Activated CD8-positive, alpha-beta T cell treated with anti-CD3 and anti-CD28 coated beads for 36 hours (primary cell): ENCODE measurements around the gene STT3B. TPM values are rescaled to one million over a fixed set of nuclear protein-coding genes. Genes with fewer than 3 reads are reported as not detected.
A peak's percentile ranks its signal among the peaks of the same experiment; 100 is the strongest.
"Not testable (repeated sequence)": the region's sequence is repeated elsewhere in the genome, so short reads cannot be mapped to it uniquely, and the experiment has no call there.

Source experiments
- ATAC-seq: fragments of 200-7000 bp; cut with Tn5 transposase; one replicate; pipeline ENCODE4 v1.10.0; 2021; ENCODE audit warnings: mild to moderate bottlenecking, moderate library complexity
- CTCF ChIA-PET: fragments of 350-600 bp; sonication (Branson Sonifier 250); formaldehyde crosslinking; loops from one replicate; lab custom pipeline; 2021; ENCODE audit warnings: antibody characterized with exemption; lab: Charles Lee
- POLR2A ChIA-PET: fragments of 350-600 bp; sonication (Branson Sonifier 250); formaldehyde crosslinking; loops from one replicate; lab custom pipeline; 2021; ENCODE audit warnings: antibody characterized with exemption; lab: Charles Lee
- DNase-seq: peaks from one replicate; pipeline ENCODE4 v3.0.0-alpha.2; 2020
- H3K27ac Mint-ChIP-seq: one replicate; pipeline ENCODE4 v1.8.0; 2021; ENCODE audit warnings: mild to moderate bottlenecking, mixed read lengths
- H3K27me3 Mint-ChIP-seq: one replicate; pipeline ENCODE4 v1.8.0; 2021; ENCODE audit warnings: mixed read lengths
- H3K36me3 Mint-ChIP-seq: one replicate; pipeline ENCODE4 v1.8.0; 2021; ENCODE audit warnings: low read depth, mixed read lengths
- H3K4me1 Mint-ChIP-seq: one replicate; pipeline ENCODE4 v1.8.0; 2021; ENCODE audit warnings: low read depth, mixed read lengths
- H3K4me3 Mint-ChIP-seq: one replicate; pipeline ENCODE4 v1.8.0; 2021; ENCODE audit warnings: mild to moderate bottlenecking, moderate library complexity, mixed read lengths
- H3K9me3 Mint-ChIP-seq: one replicate; pipeline ENCODE4 v1.8.0; 2021; ENCODE audit warnings: mixed read lengths
- CTCF ChIP-seq: fragments of 200-600 bp; IDR thresholded peaks from one replicate; pipeline ENCODE4 v1.8.0; 2022; ENCODE audit warnings: antibody characterized with exemption, mild to moderate bottlenecking
- intact Hi-C: fragments of 100-400 bp; cut with micrococcal nuclease; formaldehyde crosslinking; loops from one replicate; pipeline ENCODE4 v1.10.0; 2022
- total RNA-seq, 2 experiments: library from RNA; stranded (reverse); gene quantifications; one replicate each; pipeline ENCODE4 v1.2.3, GENCODE V29; 2021

STT3B gene
- total RNA-seq, 2 experiments from 2014 or later, result 92.8 to 103 TPM

- DNase-seq, result no peak
These were observed 56.5 kb downstream of the STT3B start for GRCh38 chr3:31589228-31589627.

GRCh38 chr3:31590650-31591049, 57.9 kb downstream of the STT3B start:
- ATAC-seq (no peak), DNase-seq (no peak)
- POLR2A ChIA-PET, result interaction anchor here (0.6 kb wide), 1 partner anchor 14 kb away, joined by 3 read pairs; no protein-coding TSS in a partner anchor
- intact Hi-C loops, result no loop called here
- H3K4me3 Mint-ChIP-seq, result no peak overlapping the region
- peaks cover 39% of the 10 kb centered on the region for H3K4me1 Mint-ChIP-seq
- CTCF ChIA-PET, result no interaction called here
- peaks cover 34% of the 10 kb centered on the region for H3K9me3 Mint-ChIP-seq
- no peak overlapping the region for H3K27ac Mint-ChIP-seq
- peaks cover 93% of the 10 kb centered on the region for H3K36me3 Mint-ChIP-seq
- TF ChIP-seq CTCF, result no peak
- H3K27me3 Mint-ChIP-seq, result no peaks in the 10 kb centered on the region

More at GRCh38 chr3:31589228-31589627, 56.5 kb downstream of the STT3B start:
- peaks cover 38% of the 10 kb centered on the region for H3K9me3 Mint-ChIP-seq
- no peak overlapping the region for H3K27ac Mint-ChIP-seq
- ChIA-PET POLR2A (no interaction called here), CTCF (no interaction called here)
- TF ChIP-seq CTCF, result no peak
- H3K36me3 Mint-ChIP-seq, result peaks cover 88% of the 10 kb centered on the region
- no peaks in the 10 kb centered on the region for H3K27me3 Mint-ChIP-seq
- H3K4me3 Mint-ChIP-seq, result no peak overlapping the region
- peaks cover 32% of the 10 kb centered on the region for H3K4me1 Mint-ChIP-seq
- intact Hi-C loops, result no loop called here
- no peak for ATAC-seq

GRCh38 chr3:31592764-31593163, 60.0 kb downstream of the STT3B start:
- Mint-ChIP-seq H3K36me3 (peaks cover 87% of the 10 kb centered on the region), H3K4me1 (peaks cover 47% of the 10 kb centered on the region), H3K4me3 (no peak overlapping the region), H3K27ac (peak overlapping the region; percentile 62), H3K27me3 (no peaks in the 10 kb centered on the region), H3K9me3 (peaks cover 31% of the 10 kb centered on the region)
- no peak for TF ChIP-seq CTCF
- CTCF ChIA-PET, result no interaction called here
- no peak for DNase-seq
- POLR2A ChIA-PET, result no interaction called here
- no peak for ATAC-seq
- intact Hi-C loops, result no loop called here

- Mint-ChIP-seq H3K9me3 (peaks cover 14% of the 10 kb centered on the region), H3K27ac (peak overlapping the region; percentile 26), H3K4me1 (peaks cover 42% of the 10 kb centered on the region), H3K27me3 (no peaks in the 10 kb centered on the region), H3K4me3 (no peak overlapping the region), H3K36me3 (peaks cover 73% of the 10 kb centered on the region)
- ATAC-seq (no peak), DNase-seq (no peak)
- ChIA-PET CTCF (no interaction called here), POLR2A (no interaction called here)
- intact Hi-C loops, result no loop called here
- no peak for TF ChIP-seq CTCF
These were observed 63.5 kb downstream of the STT3B start for GRCh38 chr3:31596176-31596575.

- intact Hi-C loops, result no loop called here
- no peak for ATAC-seq
- no peak for DNase-seq
- ChIA-PET POLR2A (no interaction called here), CTCF (no interaction called here)
- Mint-ChIP-seq H3K9me3 (peaks cover 8% of the 10 kb centered on the region), H3K27me3 (no peaks in the 10 kb centered on the region), H3K36me3 (peaks cover 68% of the 10 kb centered on the region), H3K4me1 (peaks cover 17% of the 10 kb centered on the region), H3K27ac (no peak overlapping the region), H3K4me3 (no peak overlapping the region)
- TF ChIP-seq CTCF, result no peak
These were observed 67.7 kb downstream of the STT3B start for GRCh38 chr3:31600431-31600830.

GRCh38 chr3:31605333-31605732, 72.6 kb downstream of the STT3B start:
- Mint-ChIP-seq H3K4me1 (peaks cover 28% of the 10 kb centered on the region), H3K36me3 (peaks cover 81% of the 10 kb centered on the region), H3K9me3 (peaks cover 30% of the 10 kb centered on the region)
- H3K4me3 Mint-ChIP-seq, H3K27me3 Mint-ChIP-seq, CTCF ChIA-PET, POLR2A ChIA-PET, DNase-seq, H3K27ac Mint-ChIP-seq, intact Hi-C loops, ATAC-seq: not testable (repeated sequence)
